Ishikawa (cell line): Measurements from ENCODE around the gene GABPA.

Experiments
- CEBPB ChIP-seq: IDR thresholded peaks from 2 replicates; pipeline ENCODE4 v1.6.1; 2012
- CREB1 ChIP-seq: IDR thresholded peaks from 2 replicates; pipeline ENCODE4 v1.6.1; 2012; ENCODE audit warnings: low read depth
- EGR1 ChIP-seq: IDR thresholded peaks from 2 replicates; pipeline ENCODE4 v1.6.1; 2012
- EP300 ChIP-seq: IDR thresholded peaks from 2 replicates; pipeline ENCODE4 v1.6.1; 2012; ENCODE audit warnings: borderline replicate concordance
- FOXM1 ChIP-seq: IDR thresholded peaks from 2 replicates; pipeline ENCODE4 v1.6.1; 2012; ENCODE audit warnings: low read depth, borderline replicate concordance
- MAX ChIP-seq: IDR thresholded peaks from 2 replicates; pipeline ENCODE4 v1.6.1; 2012
- NFIC ChIP-seq: IDR thresholded peaks from 2 replicates; pipeline ENCODE4 v1.6.1; 2012
- RAD21 ChIP-seq: IDR thresholded peaks from 2 replicates; pipeline ENCODE4 v1.6.1; 2012; ENCODE audit warnings: low read depth
- TAF1 ChIP-seq: IDR thresholded peaks from 2 replicates; pipeline ENCODE4 v1.6.1; 2012; ENCODE audit warnings: low read depth, mild to moderate bottlenecking
- TCF12 ChIP-seq: IDR thresholded peaks from 2 replicates; pipeline ENCODE4 v1.6.1; 2012; ENCODE audit warnings: low read depth
- TEAD4 ChIP-seq: IDR thresholded peaks from 2 replicates; pipeline ENCODE4 v1.6.1; 2012
- YY1 ChIP-seq: IDR thresholded peaks from 2 replicates; pipeline ENCODE4 v1.6.1; 2012; ENCODE audit warnings: low read depth
- ZBTB7A ChIP-seq: IDR thresholded peaks from 2 replicates; pipeline ENCODE4 v1.6.1; 2012; ENCODE audit warnings: low read depth
- TF ChIP-seq, protein P1 (sequence below): IDR thresholded peaks from 2 replicates; pipeline ENCODE4 v1.6.1; 2012; ENCODE audit warnings: low read depth, mild to moderate bottlenecking
- TF ChIP-seq, protein P2 (sequence below): IDR thresholded peaks from 2 replicates; pipeline ENCODE4 v1.6.1; 2012

The GABPA gene

DNA sequence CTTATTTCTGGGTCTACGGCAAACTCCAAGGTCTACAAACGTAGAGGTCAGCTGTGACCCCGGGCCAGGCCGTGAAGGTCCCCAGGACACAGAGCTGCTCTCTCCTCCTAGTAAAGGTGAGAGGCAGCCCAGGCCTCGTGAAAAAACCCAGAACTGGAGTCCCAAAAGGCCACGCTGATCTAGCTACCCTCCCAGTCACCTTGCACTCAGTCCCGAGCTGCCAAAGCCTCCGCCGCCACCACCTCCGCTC is 193 bp upstream of the GABPA start:
- TF ChIP-seq CEBPB (no peak), FOXM1 (no peak), TAF1 (peak; percentile 80; the same call in 1 of the 2 replicates), EGR1 (no peak), TEAD4 (no peak)
- TF ChIP-seq, protein P1, sequence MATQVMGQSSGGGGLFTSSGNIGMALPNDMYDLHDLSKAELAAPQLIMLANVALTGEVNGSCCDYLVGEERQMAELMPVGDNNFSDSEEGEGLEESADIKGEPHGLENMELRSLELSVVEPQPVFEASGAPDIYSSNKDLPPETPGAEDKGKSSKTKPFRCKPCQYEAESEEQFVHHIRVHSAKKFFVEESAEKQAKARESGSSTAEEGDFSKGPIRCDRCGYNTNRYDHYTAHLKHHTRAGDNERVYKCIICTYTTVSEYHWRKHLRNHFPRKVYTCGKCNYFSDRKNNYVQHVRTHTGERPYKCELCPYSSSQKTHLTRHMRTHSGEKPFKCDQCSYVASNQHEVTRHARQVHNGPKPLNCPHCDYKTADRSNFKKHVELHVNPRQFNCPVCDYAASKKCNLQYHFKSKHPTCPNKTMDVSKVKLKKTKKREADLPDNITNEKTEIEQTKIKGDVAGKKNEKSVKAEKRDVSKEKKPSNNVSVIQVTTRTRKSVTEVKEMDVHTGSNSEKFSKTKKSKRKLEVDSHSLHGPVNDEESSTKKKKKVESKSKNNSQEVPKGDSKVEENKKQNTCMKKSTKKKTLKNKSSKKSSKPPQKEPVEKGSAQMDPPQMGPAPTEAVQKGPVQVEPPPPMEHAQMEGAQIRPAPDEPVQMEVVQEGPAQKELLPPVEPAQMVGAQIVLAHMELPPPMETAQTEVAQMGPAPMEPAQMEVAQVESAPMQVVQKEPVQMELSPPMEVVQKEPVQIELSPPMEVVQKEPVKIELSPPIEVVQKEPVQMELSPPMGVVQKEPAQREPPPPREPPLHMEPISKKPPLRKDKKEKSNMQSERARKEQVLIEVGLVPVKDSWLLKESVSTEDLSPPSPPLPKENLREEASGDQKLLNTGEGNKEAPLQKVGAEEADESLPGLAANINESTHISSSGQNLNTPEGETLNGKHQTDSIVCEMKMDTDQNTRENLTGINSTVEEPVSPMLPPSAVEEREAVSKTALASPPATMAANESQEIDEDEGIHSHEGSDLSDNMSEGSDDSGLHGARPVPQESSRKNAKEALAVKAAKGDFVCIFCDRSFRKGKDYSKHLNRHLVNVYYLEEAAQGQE = no peak
- TF ChIP-seq, protein P2, sequence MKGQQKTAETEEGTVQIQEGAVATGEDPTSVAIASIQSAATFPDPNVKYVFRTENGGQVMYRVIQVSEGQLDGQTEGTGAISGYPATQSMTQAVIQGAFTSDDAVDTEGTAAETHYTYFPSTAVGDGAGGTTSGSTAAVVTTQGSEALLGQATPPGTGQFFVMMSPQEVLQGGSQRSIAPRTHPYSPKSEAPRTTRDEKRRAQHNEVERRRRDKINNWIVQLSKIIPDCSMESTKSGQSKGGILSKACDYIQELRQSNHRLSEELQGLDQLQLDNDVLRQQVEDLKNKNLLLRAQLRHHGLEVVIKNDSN = no peak

DNA sequence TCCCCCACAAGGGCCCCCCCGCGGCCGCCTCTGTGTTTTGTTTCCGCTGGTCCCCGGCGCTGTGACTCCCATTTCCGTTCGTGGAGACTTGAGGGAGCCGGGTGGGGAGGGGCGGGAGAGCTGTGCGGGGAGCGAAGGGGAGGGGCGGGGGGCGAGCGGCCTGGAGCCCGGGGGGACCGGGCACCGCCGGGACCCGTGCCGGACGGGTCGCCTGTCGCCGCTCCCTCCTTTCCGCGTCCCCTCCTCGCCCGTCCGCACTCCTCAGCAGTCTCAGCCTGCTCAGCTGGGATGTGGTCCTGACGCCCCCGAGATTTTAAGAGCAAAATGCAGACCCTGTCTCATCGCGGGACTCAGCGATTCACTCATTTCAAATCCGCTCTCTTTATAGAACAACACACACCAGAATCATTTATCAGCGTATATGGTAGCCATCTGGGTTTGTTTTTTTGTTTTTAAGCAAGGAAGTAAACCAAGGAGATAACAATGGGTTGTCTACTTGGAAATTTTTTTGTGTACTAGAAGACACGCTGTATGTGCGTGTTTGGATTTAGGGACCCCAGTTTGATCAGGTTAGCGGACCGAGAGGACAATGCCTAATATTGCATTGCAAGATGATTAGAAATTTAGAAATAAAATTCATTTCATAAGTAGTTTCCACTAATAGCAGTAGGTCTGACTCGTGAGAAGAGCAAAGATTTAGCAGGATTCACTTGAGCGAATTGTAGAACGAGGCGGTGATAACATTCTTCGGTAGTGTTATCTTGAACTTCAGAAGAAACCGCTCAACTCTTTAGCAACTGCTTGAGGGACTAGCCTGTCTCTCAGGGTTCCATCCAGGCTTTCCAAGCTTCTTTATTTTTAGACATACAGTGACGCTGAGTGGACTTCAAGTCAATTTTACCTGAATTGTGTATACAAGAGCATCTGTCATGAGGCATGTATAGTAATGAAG is 1.1 kb downstream of the GABPA start:
- TF ChIP-seq, protein P2 = no peak
- TF ChIP-seq CEBPB (no peak), ZBTB7A (0 out of 2 replicates have a peak, but pooled peaks have one; percentile 45), NFIC (no peak)

GRCh38 chr21:25737421-25737820 is 2.6 kb downstream of the GABPA start:
- no peak for TF ChIP-seq TCF12

- TF ChIP-seq CREB1 (no peak), TEAD4 (no peak), NFIC (no peak), TCF12 (no peak), CEBPB (no peak), ZBTB7A (no peak), MAX (no peak), EGR1 (no peak), FOXM1 (no peak), TAF1 (no peak), EP300 (no peak), YY1 (no peak)
- TF ChIP-seq, protein P2 = no peak
- TF ChIP-seq, protein P1 = no peak
These were observed 8.1 kb downstream of the GABPA start for GRCh38 chr21:25742900-25743299.

- TF ChIP-seq CEBPB (no peak), NFIC (no peak), RAD21 (no peak), EGR1 (no peak), TAF1 (no peak), TCF12 (no peak), EP300 (no peak)
- TF ChIP-seq, protein P1 = no peak
These were observed 10.1 kb downstream of the GABPA start for GRCh38 chr21:25744854-25745253.
